Right lobe of liver (tissue), 6 donors: ENCODE results near the gene ERN1. TPM values are rescaled to one million over a fixed set of nuclear protein-coding genes. Genes with fewer than 3 reads are reported as not detected.

Source experiments
- ATAC-seq, 4 donors: fragments of 200-7000 bp; cut with Tn5 transposase; one replicate each; pipeline ENCODE4 v1.9.1; 2020; ENCODE audit warnings: mild to moderate bottlenecking in 4 of 4, moderate library complexity in 4 of 4
- DNase-seq, 3 donors: peaks; one replicate each; pipeline ENCODE4 v3.0.0-alpha.2; 2020
- H3K27ac ChIP-seq, 3 donors: fragments of 200-600 bp; one replicate each; pipeline ENCODE4 v1.8.0; 2022
- H3K27me3 ChIP-seq, 2 donors: fragments of 200-600 bp; one replicate each; pipeline ENCODE4 v1.8.0; 2022
- H3K36me3 ChIP-seq, 4 donors: fragments of 200-600 bp; sonication (generic) in 1 of 4; one replicate each; pipeline versions ENCODE4 v1.5.1 to v1.8.0; 2017 to 2022; ENCODE audit warnings: control low read depth in 1 of 4
- H3K4me1 ChIP-seq, 4 donors: fragments of 200-600 bp; sonication (generic) in 1 of 4; one replicate each; pipeline versions ENCODE4 v1.5.1 to v1.8.0; 2017 to 2022; ENCODE audit warnings: control low read depth in 1 of 4
- H3K4me3 ChIP-seq, 3 donors: fragments of 200-600 bp; one replicate each; pipeline ENCODE4 v1.8.0; 2022
- H3K9me3 ChIP-seq, 4 donors: fragments of 200-600 bp; sonication (generic) in 1 of 4; one replicate each; pipeline versions ENCODE4 v1.5.1 to v1.8.0; 2017 to 2022; ENCODE audit warnings: control low read depth in 1 of 4
- POLR2A ChIP-seq: fragments of 450-650 bp; IDR thresholded peaks from one replicate; pipeline ENCODE4 v1.6.1; 2017; ENCODE audit warnings: antibody characterized with exemption, mild to moderate bottlenecking
- WGBS: methylation state at CpG from one replicate; pipeline ENCODE4 v1.1.6; 2018; ENCODE audit warnings: low coverage, low lambda C conversion rate; ENCODE audit not compliant: insufficient coverage; ENCODE audit errors: missing lambda C conversion rate; 5-methylcytosine and 5-hydroxymethylcytosine counted together
- intact Hi-C, 2 donors: fragments of 100-400 bp; cut with DNase I; formaldehyde crosslinking; loops; one replicate each; pipeline versions ENCODE4 v1.11.2 to v1.14.1; 2022
- total RNA-seq, 6 experiments: library from RNA; depleted of rRNA in 2 of 6; stranded (reverse); fragments of >200 nt in 2 of 6; fragmentation: NEBNext Ultra II Directional in 3 of 6; extraction: Animal tissue kit (Norgen Biotek cat#: 25700) in 3 of 6; gene quantifications; one replicate each; pipeline versions ENCODE4 v1.1.0 to v1.2.4, GENCODE V29; 2016 to 2023
- TF ChIP-seq, protein P1 (sequence below), 4 donors: fragments of 200-600 bp in 3 of 4; fragments of 450-650 bp in 1 of 4; IDR thresholded peaks; one replicate each; pipeline versions ENCODE4 v1.5.1 to v1.8.0; 2016 to 2022; ENCODE audit warnings: antibody characterized with exemption in 4 of 4, mild to moderate bottlenecking in 2 of 4
- donor health status: DM: no; HTN: yes; CAD: no.
- donor health status: DM: no; HTN: no; CAD: no.
- donor health status: DM: no; HTN: no; CAD: no.
- donor health status: DM: no; HTN: yes; CAD: no.
- donor health status: DM: no; HTN: yes; CAD: no.

The ERN1 gene
- total RNA-seq, 6 experiments from 2014 or later: 22.7 to 47.6 (median 28.7) TPM

GRCh38 chr17:64025732-64026294 is 104.1 kb downstream of the ERN1 start:
- under 1% methylated on average over 11 of the region's 21 CpGs for WGBS
- no peak for TF ChIP-seq POLR2A
- TF ChIP-seq, protein P1, sequence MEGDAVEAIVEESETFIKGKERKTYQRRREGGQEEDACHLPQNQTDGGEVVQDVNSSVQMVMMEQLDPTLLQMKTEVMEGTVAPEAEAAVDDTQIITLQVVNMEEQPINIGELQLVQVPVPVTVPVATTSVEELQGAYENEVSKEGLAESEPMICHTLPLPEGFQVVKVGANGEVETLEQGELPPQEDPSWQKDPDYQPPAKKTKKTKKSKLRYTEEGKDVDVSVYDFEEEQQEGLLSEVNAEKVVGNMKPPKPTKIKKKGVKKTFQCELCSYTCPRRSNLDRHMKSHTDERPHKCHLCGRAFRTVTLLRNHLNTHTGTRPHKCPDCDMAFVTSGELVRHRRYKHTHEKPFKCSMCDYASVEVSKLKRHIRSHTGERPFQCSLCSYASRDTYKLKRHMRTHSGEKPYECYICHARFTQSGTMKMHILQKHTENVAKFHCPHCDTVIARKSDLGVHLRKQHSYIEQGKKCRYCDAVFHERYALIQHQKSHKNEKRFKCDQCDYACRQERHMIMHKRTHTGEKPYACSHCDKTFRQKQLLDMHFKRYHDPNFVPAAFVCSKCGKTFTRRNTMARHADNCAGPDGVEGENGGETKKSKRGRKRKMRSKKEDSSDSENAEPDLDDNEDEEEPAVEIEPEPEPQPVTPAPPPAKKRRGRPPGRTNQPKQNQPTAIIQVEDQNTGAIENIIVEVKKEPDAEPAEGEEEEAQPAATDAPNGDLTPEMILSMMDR (IDR thresholded peaks at IDR 0.05): peak; percentile 77 to 92 (median 84)
- intact Hi-C loops: loop anchor here in 1 of 2 donors (5.0 kb wide), 2 partner anchors 106 to 114 kb away; partner anchors contain the start of genes CSHL1 and ERN1

GRCh38 chr17:64024781-64025731 is 104.9 kb downstream of the ERN1 start:
- peak in 1 of 4 donors; percentile 5 for ATAC-seq
- H3K27ac ChIP-seq: peak overlapping the region in 1 of 3 donors; percentile 6
- H3K36me3 ChIP-seq: no peaks in the 10 kb centered on the region
- DNase-seq: peak in 1 of 3 donors; percentile 44
- no peak overlapping the region for H3K4me3 ChIP-seq
- 62% methylated on average over 8 of the region's 19 CpGs for WGBS
- no peaks in the 10 kb centered on the region for H3K9me3 ChIP-seq
- TF ChIP-seq, protein P1 (IDR thresholded peaks at IDR 0.05): no peak
- no peak for TF ChIP-seq POLR2A
- intact Hi-C loops: loop anchor here in 1 of 2 donors (5.0 kb wide), 2 partner anchors 107 to 113 kb away; partner anchors contain the start of genes CSHL1 and ERN1
- H3K27me3 ChIP-seq: no peaks in the 10 kb centered on the region
- H3K4me1 ChIP-seq: peaks cover 0 to 4% (median 0%) of the 10 kb centered on the region in 4 donors

More at GRCh38 chr17:64025732-64026294, 104.1 kb downstream of the ERN1 start:
- Histone ChIP-seq H3K4me1 (peaks cover 0 to 4% (median 0%) of the 10 kb centered on the region in 4 donors), H3K27me3 (no peaks in the 10 kb centered on the region), H3K4me3 (no peak overlapping the region), H3K27ac (peak overlapping the region in 1 of 3 donors; percentile 6), H3K9me3 (no peaks in the 10 kb centered on the region), H3K36me3 (no peaks in the 10 kb centered on the region)
- DNase-seq: peak; percentile 69 to 84 (median 81)
- peak; percentile 82 to 90 (median 86) for ATAC-seq

GRCh38 chr17:64024215-64024654 is 105.7 kb downstream of the ERN1 start:
- Histone ChIP-seq H3K36me3 (no peaks in the 10 kb centered on the region), H3K27ac (no peak overlapping the region), H3K4me1 (peaks cover 0 to 4% (median 0%) of the 10 kb centered on the region in 4 donors), H3K4me3 (no peak overlapping the region), H3K9me3 (no peaks in the 10 kb centered on the region), H3K27me3 (no peaks in the 10 kb centered on the region)
- intact Hi-C loops: no loop called here
- peak in 1 of 3 donors; percentile 15 for DNase-seq
- no peak for ATAC-seq
- TF ChIP-seq, protein P1 (IDR thresholded peaks at IDR 0.05): no peak
- no peak for TF ChIP-seq POLR2A
- 74% methylated on average over 8 of the region's 8 CpGs for WGBS

GRCh38 chr17:64022611-64023063 is 107.3 kb downstream of the ERN1 start:
- ATAC-seq (no peak), DNase-seq (peak in 1 of 3 donors; percentile 40)
- TF ChIP-seq, protein P1 (IDR thresholded peaks at IDR 0.05): no peak
- TF ChIP-seq POLR2A: no peak
- Histone ChIP-seq H3K27me3 (no peaks in the 10 kb centered on the region), H3K4me3 (no peak overlapping the region), H3K27ac (no peak overlapping the region), H3K9me3 (no peaks in the 10 kb centered on the region), H3K4me1 (peaks cover 0 to 4% (median 0%) of the 10 kb centered on the region in 4 donors), H3K36me3 (no peaks in the 10 kb centered on the region)
- WGBS: 56% methylated on average over 5 of the region's 5 CpGs
- intact Hi-C loops: no loop called here
